Heart left ventricle (tissue), 13 donors: ENCODE results near the gene ANKRD45.

ENCODE experiments used
- POLR2A ChIP-seq, 2 donors: fragments of 450-650 bp; IDR thresholded peaks; one replicate each; pipeline ENCODE4 v1.6.1; 2017; ENCODE audit warnings: antibody characterized with exemption in 2 of 2, mild to moderate bottlenecking in 2 of 2, moderate library complexity in 2 of 2
- TF ChIP-seq, protein P1 (sequence below), 12 donors: fragments of 200-600 bp; sonication (generic) in 4 of 12; IDR thresholded peaks; one replicate each; pipeline versions ENCODE4 v1.5.0 to v1.8.0; 2018 to 2022; ENCODE audit warnings: antibody characterized with exemption in 12 of 12, mild to moderate bottlenecking in 5 of 12
- donor health status: ischemic (EF 13 %, LVEDD 7.1; RV severe dilation, severe dysfunction).
- donor health status: DM: no; HTN: yes; CAD: no.
- donor health status: DM: no; HTN: no; CAD: no.
- donor health status: ischemic (EF 25% LVEDD 6.9; RV normal size, moderate dysfunction).
- donor health status: ischemic (EF 25% LVEDD 5.7; RV mildly dilated, moderate dysfunction).
- donor health status: ischemic (EF 35%, LVEDD 5.7; RV mildly dilated, moderate dysfunction).
- donor health status: nonischemic (EF 11% LVEDD 7.7; RV severe dilation, severe dysfunction).
- donor health status: DM: yes; HTN: yes; CAD: no.
- donor health status: PGD.
- donor health status: ischemic (EF 29% LVEDD 5.4; RV normal size, mild dysfunction).
- donor health status: nonischemic (EF 23%, LVEDD 6.1; RV moderate dilation, normal function).

GRCh38 chr1:173717238-173717637 is 47.6 kb upstream of the ANKRD45 start:
- TF ChIP-seq, protein P1, sequence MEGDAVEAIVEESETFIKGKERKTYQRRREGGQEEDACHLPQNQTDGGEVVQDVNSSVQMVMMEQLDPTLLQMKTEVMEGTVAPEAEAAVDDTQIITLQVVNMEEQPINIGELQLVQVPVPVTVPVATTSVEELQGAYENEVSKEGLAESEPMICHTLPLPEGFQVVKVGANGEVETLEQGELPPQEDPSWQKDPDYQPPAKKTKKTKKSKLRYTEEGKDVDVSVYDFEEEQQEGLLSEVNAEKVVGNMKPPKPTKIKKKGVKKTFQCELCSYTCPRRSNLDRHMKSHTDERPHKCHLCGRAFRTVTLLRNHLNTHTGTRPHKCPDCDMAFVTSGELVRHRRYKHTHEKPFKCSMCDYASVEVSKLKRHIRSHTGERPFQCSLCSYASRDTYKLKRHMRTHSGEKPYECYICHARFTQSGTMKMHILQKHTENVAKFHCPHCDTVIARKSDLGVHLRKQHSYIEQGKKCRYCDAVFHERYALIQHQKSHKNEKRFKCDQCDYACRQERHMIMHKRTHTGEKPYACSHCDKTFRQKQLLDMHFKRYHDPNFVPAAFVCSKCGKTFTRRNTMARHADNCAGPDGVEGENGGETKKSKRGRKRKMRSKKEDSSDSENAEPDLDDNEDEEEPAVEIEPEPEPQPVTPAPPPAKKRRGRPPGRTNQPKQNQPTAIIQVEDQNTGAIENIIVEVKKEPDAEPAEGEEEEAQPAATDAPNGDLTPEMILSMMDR (IDR thresholded peaks at IDR 0.05) = no peak
- TF ChIP-seq POLR2A (IDR thresholded peaks at IDR 0.05) = no peak
